WERI-Rb-1 (cell line): ENCODE data around the gene ATG5.
"Not testable (repeated sequence)": the region's sequence is repeated elsewhere in the genome, so short reads cannot be mapped to it uniquely, and the experiment has no call there.

ENCODE experiments used
- DNase-seq: peaks from one replicate; pipeline ENCODE4 v3.0.0-alpha.2; 2020
- H3K27ac ChIP-seq: fragments of 250-450 bp; sonication (Bioruptor Pico); 2 replicates; pipeline ENCODE4 v1.5.1; 2020; ENCODE audit warnings: mild to moderate bottlenecking, moderate library complexity
- H3K27me3 ChIP-seq: fragments of 250-450 bp; sonication (Bioruptor Pico); 2 replicates; pipeline ENCODE4 v1.5.1; 2021; ENCODE audit warnings: mild to moderate bottlenecking, low read depth, moderate library complexity; ENCODE audit not compliant: insufficient read depth, severe bottlenecking
- H3K36me3 ChIP-seq: fragments of 250-450 bp; sonication (Bioruptor Pico); 2 replicates; pipeline ENCODE4 v1.5.1; 2020; ENCODE audit warnings: mild to moderate bottlenecking, moderate library complexity
- H3K4me3 ChIP-seq: 2 replicates; pipeline ENCODE4 v1.5.1; 2011; ENCODE audit warnings: low read depth, mild to moderate bottlenecking, control low read depth, low read length
- H3K9me3 ChIP-seq: fragments of 250-450 bp; sonication (Bioruptor Pico); 2 replicates; pipeline ENCODE4 v1.5.1; 2021; ENCODE audit warnings: mild to moderate bottlenecking, moderate library complexity; ENCODE audit not compliant: severe bottlenecking
- CTCF ChIP-seq: IDR thresholded peaks from 2 replicates; pipeline ENCODE4 v1.5.1; 2011; ENCODE audit warnings: low read depth, mild to moderate bottlenecking, control low read depth, inconsistent platforms, low read length

Gene ATG5

GRCh38 chr6:106253172-106253571 is 72.4 kb downstream of the ATG5 start:
- DNase-seq: no peak
- H3K9me3 ChIP-seq: no peaks in the 10 kb centered on the region
- H3K27ac ChIP-seq: no peak overlapping the region
- no peak for TF ChIP-seq CTCF
- no peaks in the 10 kb centered on the region for H3K27me3 ChIP-seq
- no peak overlapping the region for H3K4me3 ChIP-seq
- no peaks in the 10 kb centered on the region for H3K36me3 ChIP-seq

- Histone ChIP-seq H3K36me3 (no peaks in the 10 kb centered on the region; the same call in 1 of the 2 replicates), H3K27me3 (no peaks in the 10 kb centered on the region), H3K9me3 (no peaks in the 10 kb centered on the region), H3K4me3 (no peak overlapping the region), H3K27ac (no peak overlapping the region)
- TF ChIP-seq CTCF: no peak
- no peak for DNase-seq
Measured at GRCh38 chr6:106252687-106253086, 72.9 kb downstream of the ATG5 start.

- not testable (repeated sequence) for H3K27me3 ChIP-seq, H3K9me3 ChIP-seq, H3K4me3 ChIP-seq, H3K36me3 ChIP-seq, DNase-seq, H3K27ac ChIP-seq
Measured at GRCh38 chr6:106251531-106252255, 73.9 kb downstream of the ATG5 start.

- no peak for DNase-seq
- TF ChIP-seq CTCF: no peak
- no peaks in the 10 kb centered on the region for H3K27me3 ChIP-seq
Measured at GRCh38 chr6:106250953-106251352, 74.6 kb downstream of the ATG5 start.

GRCh38 chr6:106249658-106250057 is 75.9 kb downstream of the ATG5 start:
- Histone ChIP-seq H3K36me3 (peaks cover 5% of the 10 kb centered on the region; the same call in 1 of the 2 replicates), H3K9me3 (no peaks in the 10 kb centered on the region), H3K4me3 (no peak overlapping the region), H3K27me3 (no peaks in the 10 kb centered on the region), H3K27ac (no peak overlapping the region)
- no peak for TF ChIP-seq CTCF
- no peak for DNase-seq

More at GRCh38 chr6:106250953-106251352, 74.6 kb downstream of the ATG5 start:
- Histone ChIP-seq H3K4me3 (no peak overlapping the region), H3K27ac (no peak overlapping the region), H3K36me3 (peaks cover 5% of the 10 kb centered on the region; the same call in 1 of the 2 replicates), H3K9me3 (no peaks in the 10 kb centered on the region)

- DNase-seq: no peak
- no peak overlapping the region for H3K4me3 ChIP-seq
- no peak overlapping the region for H3K27ac ChIP-seq
- no peak for TF ChIP-seq CTCF
- H3K27me3 ChIP-seq: no peaks in the 10 kb centered on the region
- peaks cover 5% of the 10 kb centered on the region; the same call in 1 of the 2 replicates for H3K36me3 ChIP-seq
- H3K9me3 ChIP-seq: no peaks in the 10 kb centered on the region
Measured at GRCh38 chr6:106247733-106248132, 77.8 kb downstream of the ATG5 start.
